ENCODE results near the gene SDK1. TPM values are rescaled to one million over a fixed set of nuclear protein-coding genes. Genes with fewer than 3 reads are reported as not detected.

Gene SDK1
- total and polyA plus RNA-seq, 2 of the 8 experiments (the other 6 are each of a cell fraction or from before 2014, with no cell fraction given): 3.3 to 7.2 TPM

DNA sequence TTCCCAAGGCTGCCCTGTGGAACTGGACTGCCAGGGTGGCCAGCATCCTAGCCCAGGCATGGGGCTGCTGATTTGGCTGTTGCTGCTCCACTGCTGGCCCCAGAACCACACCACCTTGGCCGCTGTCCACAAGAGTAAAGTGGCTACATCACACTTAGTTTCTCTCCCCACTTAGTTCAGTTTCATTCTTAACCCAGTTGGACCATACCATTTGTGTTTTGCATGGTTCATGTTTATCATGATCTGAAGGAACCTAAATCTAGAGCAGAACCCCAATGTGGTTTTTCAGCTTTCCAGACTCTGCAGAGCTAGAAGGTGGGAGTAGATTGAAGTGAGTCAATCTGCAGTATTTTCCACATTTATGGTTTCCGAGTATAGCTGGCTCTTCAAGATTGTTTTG, 32.8 kb downstream of the SDK1 start:
- Histone ChIP-seq H3K79me1 (ENCODE audit: low read depth, low read length) (no peaks in the 10 kb centered on the region), H3K27me3 (replicated peaks in 1 of 4; ENCODE audit: control insufficient read depth in 3 of 4, extremely low read depth in 1 of 4, insufficient read depth in 3 of 4, low read length in 3 of 4) (no peaks in the 10 kb centered on the region; a peak in 2 of 7 replicates), H3K4me3 (ENCODE audit: extremely low read depth in 1 of 4, insufficient read depth in 2 of 4, low read depth in 3 of 4, low read length in 4 of 4) (no peak overlapping the region), H2AK5ac (ENCODE audit: low read depth, low read length) (no peak overlapping the region), H3K27ac (ENCODE audit: low read depth, low read length) (no peak overlapping the region), H4K20me1 (replicated peaks in 1 of 2; ENCODE audit: control insufficient read depth in 1 of 2, insufficient read depth in 2 of 2, low read length in 2 of 2) (peaks cover 0 to 2% of the 10 kb centered on the region in 2 experiments), H3K23ac (ENCODE audit: insufficient read length) (no peak overlapping the region), H3K79me2 (ENCODE audit: control insufficient read depth in 1 of 2, insufficient read depth in 2 of 2, low read length in 2 of 2) (no peaks in the 10 kb centered on the region), H2BK5ac (ENCODE audit: low read depth, low read length) (no peak overlapping the region), H3K23me2 (ENCODE audit: low read depth, low read length) (no peaks in the 10 kb centered on the region), H2AFZ (ENCODE audit: low read length) (no peak overlapping the region), H2BK15ac (ENCODE audit: low read length) (no peak overlapping the region), H2BK20ac (ENCODE audit: low read length) (no peak overlapping the region), H3K9me3 (ENCODE audit: insufficient read depth in 2 of 2, low read depth in 1 of 2, low read length in 1 of 2) (no peaks in the 10 kb centered on the region), H3K56ac (replicated peaks; ENCODE audit: insufficient read length, low read depth, low read length) (no peak overlapping the region), H3K36me3 (ENCODE audit: control insufficient read depth in 2 of 4, insufficient read depth in 4 of 4, low read length in 3 of 4) (no peaks in the 10 kb centered on the region), H4K8ac (ENCODE audit: extremely low read depth, insufficient read depth, low read length) (no peak overlapping the region), H3K18ac (ENCODE audit: extremely low read depth, low read length) (no peak overlapping the region), H3K9ac (replicated peaks in 1 of 4; ENCODE audit: extremely low read depth in 1 of 4, low read depth in 3 of 4, low read length in 3 of 4) (no peak overlapping the region), H3K4me1 (replicated peaks in 1 of 4; ENCODE audit: control insufficient read depth in 3 of 4, insufficient read depth in 4 of 4, low read length in 3 of 4) (peaks cover 0 to 5% (median 1%) of the 10 kb centered on the region in 4 experiments; a peak in 2 of 7 replicates), H4K5ac (ENCODE audit: insufficient read length, low read depth, low read length) (no peak overlapping the region), H3K14ac (ENCODE audit: insufficient read length) (no peak overlapping the region), H3K4ac (replicated peaks; ENCODE audit: insufficient read length, low read depth, low read length) (no peak overlapping the region), H2BK12ac (ENCODE audit: low read depth, low read length) (no peak overlapping the region), H3K4me2 (ENCODE audit: insufficient read depth in 1 of 2, low read depth in 2 of 2, low read length in 2 of 2) (no peak overlapping the region), H4K91ac (replicated peaks; ENCODE audit: insufficient read length, low read length) (no peak overlapping the region), H2BK120ac (replicated peaks; ENCODE audit: low read depth, low read length) (no peak overlapping the region)
- 100% methylated on average over 2 of the region's 2 CpGs; no CpG with 5 or more reads in 1 of the 2 experiments for WGBS, 2 experiments (ENCODE audit: extremely low coverage in 1 of 2, insufficient coverage in 1 of 2, insufficient read length in 1 of 2, insufficient replicate concordance in 2 of 2, low coverage in 1 of 2, low lambda C conversion rate in 2 of 2, missing lambda C conversion rate in 1 of 2)
- FAIRE-seq (no peak), DNase-seq (ENCODE audit: low read depth in 1 of 2, low spot score in 2 of 2) (no peak)
- TF ChIP-seq EGR1 (IDR thresholded peaks at IDR 0.05; ENCODE audit: borderline replicate concordance, low read depth, low read length) (no peak), MAFK (IDR thresholded peaks at IDR 0.05; ENCODE audit: low read depth, low read length) (no peak), POLR2AphosphoS5 (IDR thresholded peaks at IDR 0.05; ENCODE audit: low read depth, low read length) (no peak)
- CTCF ChIA-PET (ENCODE audit: partially characterized antibody): no interaction called here
- POLR2A ChIA-PET (ENCODE audit: partially characterized antibody): no interaction called here
